NCI-H1417 (cell line): Measurements from ENCODE around the gene EEF1AKMT2.
A peak's percentile ranks its signal among the peaks of the same experiment; 100 is the strongest.

Experiments
- DNase-seq, 3 experiments: peaks; one replicate each; lab custom pipeline; 2025; lab: John Stamatoyannopoulos, UW

The EEF1AKMT2 gene

GRCh38 chr10:124721330-124722045 is 70.2 kb downstream of the EEF1AKMT2 start:
- no peak for DNase-seq

GRCh38 chr10:124719213-124719851 is 72.4 kb downstream of the EEF1AKMT2 start:
- DNase-seq = no peak

- peak in 1 of 3 experiments; percentile 38 for DNase-seq
Measured at GRCh38 chr10:124717911-124718741, 73.6 kb downstream of the EEF1AKMT2 start.

GRCh38 chr10:124717041-124717757 is 74.5 kb downstream of the EEF1AKMT2 start:
- no peak for DNase-seq

DNA sequence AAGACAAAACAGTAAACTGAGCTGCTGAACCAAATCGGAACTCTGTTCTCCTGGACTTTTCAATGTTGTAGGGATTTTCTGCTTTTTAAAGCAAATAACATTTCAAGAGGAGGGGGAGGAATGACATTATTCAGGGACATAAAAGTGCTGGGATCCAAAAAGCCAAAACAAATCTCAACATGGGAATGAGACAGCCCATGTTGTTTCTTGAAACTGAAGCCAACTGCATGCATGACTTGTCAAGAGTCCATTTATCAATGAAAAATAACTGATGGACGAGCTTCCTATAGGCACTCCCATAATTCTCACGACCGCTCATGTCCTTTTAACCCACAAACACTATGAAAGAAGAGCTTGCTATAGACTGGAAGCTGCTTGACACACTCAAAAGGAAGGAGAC is 75.3 kb downstream of the EEF1AKMT2 start:
- peak in 1 of 3 experiments; percentile 29 for DNase-seq

DNA sequence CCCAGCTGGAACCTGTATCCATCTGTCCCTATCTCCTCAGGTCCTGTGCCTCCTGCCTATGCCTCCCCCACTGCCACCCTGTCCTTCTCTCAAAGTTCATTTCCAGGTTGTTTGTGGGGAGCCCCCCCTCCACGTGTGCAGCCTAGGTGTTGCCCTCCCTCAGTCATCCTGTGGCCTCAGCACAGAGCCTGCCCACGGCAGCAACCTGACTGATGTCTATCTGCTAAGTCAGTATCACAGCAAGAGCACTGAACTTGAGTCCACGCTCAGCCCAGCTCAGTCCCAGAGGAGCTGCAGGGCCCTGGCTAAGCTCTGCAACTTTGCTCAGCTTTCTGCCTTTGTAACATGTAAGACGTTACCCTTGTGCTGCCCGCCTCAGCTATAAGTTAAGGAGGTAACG is 76.2 kb downstream of the EEF1AKMT2 start:
- no peak for DNase-seq

DNA sequence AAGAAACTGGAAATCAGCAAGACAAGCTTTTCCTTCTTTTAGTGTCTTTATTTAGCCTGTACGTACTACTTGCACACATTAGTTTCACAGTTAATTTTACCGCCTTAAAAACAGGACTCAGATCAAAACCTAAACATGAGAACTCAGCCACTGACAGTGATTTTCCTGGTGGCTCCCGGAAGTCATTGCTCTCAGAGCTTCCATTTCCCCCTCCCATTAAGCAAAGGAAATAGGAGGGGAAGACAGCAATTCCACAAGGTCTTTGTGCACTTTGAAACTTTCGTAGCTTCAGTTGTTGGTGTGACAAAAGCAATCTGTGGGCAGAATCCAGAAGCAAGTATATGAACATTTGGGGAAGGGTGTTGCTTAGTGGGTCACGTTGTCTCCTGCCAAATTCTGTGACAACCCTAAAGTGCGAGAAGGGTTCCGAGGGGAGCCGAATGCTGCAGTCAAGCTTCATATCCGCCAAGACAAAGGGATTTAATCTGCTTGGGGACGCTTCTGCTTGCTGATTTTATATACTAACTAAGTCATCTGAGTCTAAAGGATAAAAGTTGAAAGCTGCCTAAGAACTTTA is 77.9 kb downstream of the EEF1AKMT2 start:
- DNase-seq = no peak

DNA sequence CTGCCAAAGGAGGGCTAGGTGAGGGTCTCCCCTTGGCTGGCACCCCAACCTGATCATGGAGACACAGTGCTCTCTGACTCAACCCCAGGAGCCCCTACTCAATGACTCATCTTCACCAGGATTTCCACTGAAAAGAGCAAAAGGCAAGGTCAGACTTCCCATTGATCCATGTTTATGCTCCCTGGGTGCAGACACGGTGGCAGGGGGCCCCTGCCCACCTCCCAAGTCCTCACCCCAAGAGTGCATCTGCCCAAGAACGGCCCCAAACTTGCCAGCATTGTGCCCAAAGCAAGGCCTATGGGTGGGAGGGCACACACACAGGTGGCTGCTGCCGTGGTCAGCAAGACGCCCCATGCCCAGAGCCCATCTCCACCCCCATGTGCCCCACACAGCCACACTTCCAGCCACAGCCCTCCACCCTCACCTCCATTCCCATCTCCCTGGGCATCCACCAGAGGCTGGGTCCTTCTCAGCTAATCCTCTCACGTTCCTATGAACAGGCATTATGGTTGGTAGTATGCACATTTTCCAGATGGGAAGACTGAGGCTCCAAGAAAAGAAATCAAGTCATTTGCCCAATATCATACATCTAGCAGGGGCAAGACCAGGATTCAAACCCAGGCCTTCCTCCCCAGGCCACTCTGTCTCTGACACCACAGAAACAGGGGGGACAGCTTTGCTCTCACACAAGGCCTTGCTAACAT is 78.8 kb downstream of the EEF1AKMT2 start:
- DNase-seq = no peak

GRCh38 chr10:124711145-124711544 is 80.5 kb downstream of the EEF1AKMT2 start:
- no peak for DNase-seq

- no peak for DNase-seq
Measured at GRCh38 chr10:124710266-124710881, 81.3 kb downstream of the EEF1AKMT2 start.

DNA sequence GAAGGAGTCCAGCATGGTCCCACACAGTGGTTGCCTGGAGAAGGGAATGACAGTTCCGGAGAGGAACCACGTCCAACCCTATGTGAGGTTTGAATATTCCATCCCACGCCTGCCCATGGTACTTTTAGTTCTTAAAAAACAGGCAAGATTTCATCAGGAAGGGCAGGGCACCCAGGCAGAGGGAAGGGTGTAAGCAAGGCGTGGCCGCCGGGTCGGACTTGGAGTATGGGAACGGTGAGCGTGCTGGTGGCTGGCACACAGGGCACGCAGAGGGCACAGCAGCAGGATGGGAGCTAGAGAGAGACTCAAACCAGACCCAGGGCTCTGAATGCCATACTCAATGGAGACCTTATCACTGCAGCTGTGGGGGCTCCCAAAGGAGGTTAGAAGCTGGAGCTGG is 81.8 kb downstream of the EEF1AKMT2 start:
- peak in 1 of 3 experiments; percentile 14 for DNase-seq

DNA sequence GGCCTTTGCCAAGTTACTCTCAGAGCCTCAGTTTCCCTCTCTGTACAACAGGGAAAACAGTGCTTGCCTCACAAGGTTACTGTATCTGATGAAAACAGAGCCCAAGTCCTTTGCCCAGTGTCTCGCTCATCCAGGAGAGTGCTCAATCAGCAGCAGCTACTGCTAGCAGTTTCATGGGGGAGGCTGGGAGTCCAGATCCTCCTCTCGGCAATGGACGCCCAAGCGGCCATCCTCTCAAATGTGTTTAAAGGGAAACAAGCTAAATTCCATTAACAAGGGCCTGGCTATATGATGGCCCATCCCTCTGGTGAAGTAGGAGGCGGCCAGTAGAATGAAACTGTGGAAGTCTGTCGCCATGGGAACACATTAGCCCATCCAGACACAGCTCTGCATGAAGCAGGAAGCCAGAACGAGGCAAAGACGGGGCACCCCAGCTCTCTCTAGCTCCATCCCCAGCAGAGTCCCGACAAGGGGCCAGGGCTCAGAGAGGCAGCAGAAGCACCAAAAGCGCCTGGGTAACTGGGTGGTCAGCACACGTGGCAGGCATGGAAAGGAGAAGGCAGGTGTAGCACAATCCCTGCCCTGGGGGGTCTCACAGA is 82.7 kb downstream of the EEF1AKMT2 start:
- DNase-seq = peak; percentile 25 to 90 (median 70)

GRCh38 chr10:124708246-124708779 is 83.4 kb downstream of the EEF1AKMT2 start:
- peak in 2 of 3 experiments; percentile 69 to 94 for DNase-seq
